Endothelial cell of umbilical vein (primary cell): ENCODE data around the gene CNKSR1.

Experiments
- GATA2 ChIP-seq: IDR thresholded peaks from 2 replicates; pipeline ENCODE4 v1.7.0; 2011; ENCODE audit warnings: low read depth, mild to moderate bottlenecking, moderate library complexity, mixed read lengths, low read length; ENCODE audit not compliant: insufficient read length, insufficient read depth
- TF ChIP-seq, protein P1 (sequence below), 2 donors: IDR thresholded peaks; 1 replicate in 1 of 2; 2 replicates in 1 of 2; pipeline ENCODE4 v1.5.1; 2011; ENCODE audit warnings: low read length in 2 of 2, mild to moderate bottlenecking in 2 of 2, moderate library complexity in 2 of 2, control low read depth in 1 of 2, inconsistent platforms in 1 of 2, low read depth in 1 of 2; ENCODE audit not compliant: insufficient read depth in 1 of 2; ENCODE audit errors: extremely low read depth in 1 of 2

DNA sequence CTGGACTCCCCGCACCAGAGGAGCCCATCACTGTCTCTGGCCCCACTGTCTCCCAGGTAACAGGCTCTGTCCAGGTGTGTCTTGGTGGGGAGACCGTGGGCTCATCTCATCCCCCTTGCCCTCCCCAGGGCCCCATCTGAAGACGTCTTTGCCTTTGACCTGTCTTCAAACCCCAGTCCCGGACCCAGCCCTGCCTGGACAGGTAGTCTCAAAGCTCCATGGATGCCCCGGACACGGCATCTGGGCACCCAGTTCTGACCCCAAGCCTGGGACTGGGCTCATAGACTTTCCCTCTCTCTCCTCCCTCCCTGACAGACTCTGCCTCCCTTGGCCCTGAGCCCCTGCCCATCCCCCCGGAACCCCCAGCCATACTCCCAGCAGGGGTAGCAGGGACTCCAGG lies 6.8 kb downstream of the CNKSR1 start:
- TF ChIP-seq, protein P1, sequence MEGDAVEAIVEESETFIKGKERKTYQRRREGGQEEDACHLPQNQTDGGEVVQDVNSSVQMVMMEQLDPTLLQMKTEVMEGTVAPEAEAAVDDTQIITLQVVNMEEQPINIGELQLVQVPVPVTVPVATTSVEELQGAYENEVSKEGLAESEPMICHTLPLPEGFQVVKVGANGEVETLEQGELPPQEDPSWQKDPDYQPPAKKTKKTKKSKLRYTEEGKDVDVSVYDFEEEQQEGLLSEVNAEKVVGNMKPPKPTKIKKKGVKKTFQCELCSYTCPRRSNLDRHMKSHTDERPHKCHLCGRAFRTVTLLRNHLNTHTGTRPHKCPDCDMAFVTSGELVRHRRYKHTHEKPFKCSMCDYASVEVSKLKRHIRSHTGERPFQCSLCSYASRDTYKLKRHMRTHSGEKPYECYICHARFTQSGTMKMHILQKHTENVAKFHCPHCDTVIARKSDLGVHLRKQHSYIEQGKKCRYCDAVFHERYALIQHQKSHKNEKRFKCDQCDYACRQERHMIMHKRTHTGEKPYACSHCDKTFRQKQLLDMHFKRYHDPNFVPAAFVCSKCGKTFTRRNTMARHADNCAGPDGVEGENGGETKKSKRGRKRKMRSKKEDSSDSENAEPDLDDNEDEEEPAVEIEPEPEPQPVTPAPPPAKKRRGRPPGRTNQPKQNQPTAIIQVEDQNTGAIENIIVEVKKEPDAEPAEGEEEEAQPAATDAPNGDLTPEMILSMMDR (IDR thresholded peaks at IDR 0.05; ENCODE audit: extremely low read depth in 1 of 2, insufficient read depth in 1 of 2, low read depth in 1 of 2, low read length in 2 of 2) = no peak
- no peak for TF ChIP-seq GATA2
